NB4 (cell line): ENCODE data around the gene SHC2.

Source experiments
- DNase-seq: peaks from one replicate; pipeline ENCODE4 v3.0.0; 2010; ENCODE audit warnings: low read depth
- H3K4me3 ChIP-seq: one replicate; pipeline ENCODE4 v1.5.1; 2011; ENCODE audit warnings: mild to moderate bottlenecking, low read depth, low read length, moderate library complexity
- MAX ChIP-seq: IDR thresholded peaks from 2 replicates; pipeline ENCODE4 v1.6.1; 2011; ENCODE audit warnings: low read depth, low read length
- MYC ChIP-seq: IDR thresholded peaks from 2 replicates; pipeline ENCODE4 v1.6.1; 2011; ENCODE audit warnings: low read depth, low read length
- POLR2A ChIP-seq: IDR thresholded peaks from 2 replicates; pipeline ENCODE4 v1.6.1; 2011; ENCODE audit warnings: mild to moderate bottlenecking; ENCODE audit not compliant: insufficient read length; ENCODE audit errors: extremely low read depth
- TF ChIP-seq, protein P1 (sequence below): IDR thresholded peaks from one replicate; pipeline ENCODE4 v1.5.1; 2012; ENCODE audit warnings: low read depth, low read length

The SHC2 gene

GRCh38 chr19:460877-461720 lies at the start of gene SHC2:
Gene SHC2, minus strand, starts transcription at chr19:461033. Its CDS starts 37 bp downstream, at chr19:460996.
- no peak for TF ChIP-seq MYC
- TF ChIP-seq MAX, result no peak
- TF ChIP-seq, protein P1, sequence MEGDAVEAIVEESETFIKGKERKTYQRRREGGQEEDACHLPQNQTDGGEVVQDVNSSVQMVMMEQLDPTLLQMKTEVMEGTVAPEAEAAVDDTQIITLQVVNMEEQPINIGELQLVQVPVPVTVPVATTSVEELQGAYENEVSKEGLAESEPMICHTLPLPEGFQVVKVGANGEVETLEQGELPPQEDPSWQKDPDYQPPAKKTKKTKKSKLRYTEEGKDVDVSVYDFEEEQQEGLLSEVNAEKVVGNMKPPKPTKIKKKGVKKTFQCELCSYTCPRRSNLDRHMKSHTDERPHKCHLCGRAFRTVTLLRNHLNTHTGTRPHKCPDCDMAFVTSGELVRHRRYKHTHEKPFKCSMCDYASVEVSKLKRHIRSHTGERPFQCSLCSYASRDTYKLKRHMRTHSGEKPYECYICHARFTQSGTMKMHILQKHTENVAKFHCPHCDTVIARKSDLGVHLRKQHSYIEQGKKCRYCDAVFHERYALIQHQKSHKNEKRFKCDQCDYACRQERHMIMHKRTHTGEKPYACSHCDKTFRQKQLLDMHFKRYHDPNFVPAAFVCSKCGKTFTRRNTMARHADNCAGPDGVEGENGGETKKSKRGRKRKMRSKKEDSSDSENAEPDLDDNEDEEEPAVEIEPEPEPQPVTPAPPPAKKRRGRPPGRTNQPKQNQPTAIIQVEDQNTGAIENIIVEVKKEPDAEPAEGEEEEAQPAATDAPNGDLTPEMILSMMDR, result no peak
- TF ChIP-seq POLR2A, result no peak
- H3K4me3 ChIP-seq, result no peak within 1 kb of the TSS
- DNase-seq, result no peak

- TF ChIP-seq, protein P1, result no peak
- TF ChIP-seq POLR2A (no peak), MYC (no peak), MAX (no peak)
- peak overlapping the region; percentile 69 for H3K4me3 ChIP-seq
- DNase-seq, result no peak
Measured at GRCh38 chr19:508204-509150, 47.6 kb upstream of the SHC2 start.

GRCh38 chr19:507286-508203 lies 46.7 kb upstream of the SHC2 start, which contains the start of gene TPGS1:
Gene TPGS1, plus strand, starts transcription at chr19:507497. Its CDS starts 10 bp downstream, at chr19:507507.
- peak within 1 kb of the TSS; percentile 69 for H3K4me3 ChIP-seq
- peak; percentile 96 for DNase-seq
- TF ChIP-seq MAX, result no peak
- TF ChIP-seq, protein P1, result no peak
- TF ChIP-seq MYC, result no peak
- no peak for TF ChIP-seq POLR2A

- H3K4me3 ChIP-seq, result peak overlapping the region; percentile 69
- TF ChIP-seq, protein P1, result peak; percentile 55
- TF ChIP-seq POLR2A, result no peak
- TF ChIP-seq MAX, result peak; percentile 31; the same call in 1 of the 2 replicates
- DNase-seq, result peak; percentile 91
Measured at GRCh38 chr19:506404-507285, 45.8 kb upstream of the SHC2 start.
